Loucy (cell line): Measurements from ENCODE around the gene DOK7.

Source experiments
- H2AFZ ChIP-seq: fragments of 200-600 bp; sonication (generic); 2 replicates; pipeline ENCODE4 v1.6.0; 2016; ENCODE audit warnings: antibody characterized with exemption, mild to moderate bottlenecking, low read length, moderate library complexity
- H3F3A ChIP-seq: fragments of 200-600 bp; 2 replicates; pipeline ENCODE4 v1.6.0; 2016; ENCODE audit warnings: antibody characterized with exemption, low read depth, mild to moderate bottlenecking
- H3K27me3 ChIP-seq: fragments of 200-600 bp; sonication (generic); 2 replicates; pipeline ENCODE4 v1.6.1; 2014; ENCODE audit warnings: low read length, mild to moderate bottlenecking; ENCODE audit not compliant: insufficient read depth, poor library complexity, severe bottlenecking
- H3K36me3 ChIP-seq: fragments of 200-600 bp; sonication (generic); 2 replicates; pipeline ENCODE4 v1.6.1; 2016; ENCODE audit warnings: low read length; ENCODE audit not compliant: insufficient read depth
- H3K4me1 ChIP-seq: fragments of 200-600 bp; sonication (generic); 2 replicates; pipeline ENCODE4 v1.5.1; 2014; ENCODE audit warnings: low read length, mild to moderate bottlenecking; ENCODE audit not compliant: insufficient read depth, poor library complexity, severe bottlenecking
- H3K4me2 ChIP-seq: fragments of 200-600 bp; sonication (generic); 2 replicates; pipeline ENCODE4 v1.6.0; 2014; ENCODE audit warnings: antibody characterized with exemption, low read length, low read depth, mild to moderate bottlenecking; ENCODE audit not compliant: poor library complexity, severe bottlenecking
- H3K4me3 ChIP-seq: fragments of 200-600 bp; sonication (generic); 2 replicates; pipeline ENCODE4 v1.5.1; 2014; ENCODE audit warnings: low read length, mild to moderate bottlenecking, mixed read lengths; ENCODE audit not compliant: poor library complexity, severe bottlenecking
- H3K79me2 ChIP-seq: fragments of 200-600 bp; sonication (generic); 2 replicates; pipeline ENCODE4 v1.6.1; 2014; ENCODE audit warnings: low read length; ENCODE audit not compliant: insufficient read depth
- H3K9ac ChIP-seq: fragments of 200-600 bp; sonication (generic); 2 replicates; pipeline ENCODE4 v1.6.0; 2014; ENCODE audit warnings: mild to moderate bottlenecking, low read depth, low read length, moderate library complexity; ENCODE audit not compliant: poor library complexity, severe bottlenecking
- H3K9me2 ChIP-seq: fragments of 200-600 bp; sonication (generic); replicated peaks from 2 replicates; pipeline ENCODE4 v1.6.1; 2016; ENCODE audit warnings: low read depth, low read length, mixed read lengths
- H3K9me3 ChIP-seq: fragments of 200-600 bp; sonication (generic); 2 replicates; pipeline ENCODE4 v1.6.1; 2014; ENCODE audit warnings: mild to moderate bottlenecking, antibody characterized with exemption, low read length, low read depth; ENCODE audit not compliant: insufficient read depth
- H4K20me1 ChIP-seq: fragments of 200-600 bp; sonication (generic); 2 replicates; pipeline ENCODE4 v1.6.0; 2014; ENCODE audit warnings: antibody characterized with exemption, low read length, mild to moderate bottlenecking; ENCODE audit not compliant: insufficient read depth, poor library complexity, severe bottlenecking
- EZH2phosphoT487 ChIP-seq: fragments of 200-600 bp; IDR thresholded peaks from 2 replicates; pipeline ENCODE4 v1.6.1; 2018; ENCODE audit warnings: antibody characterized with exemption, mild to moderate bottlenecking, moderate library complexity, borderline replicate concordance
- TF ChIP-seq, protein P1 (sequence below): fragments of 200-600 bp; sonication (generic); conservative IDR thresholded peaks from 2 replicates; pipeline ENCODE4 v1.5.1; 2014; ENCODE audit warnings: mild to moderate bottlenecking, antibody characterized with exemption, low read length

Gene DOK7

DNA sequence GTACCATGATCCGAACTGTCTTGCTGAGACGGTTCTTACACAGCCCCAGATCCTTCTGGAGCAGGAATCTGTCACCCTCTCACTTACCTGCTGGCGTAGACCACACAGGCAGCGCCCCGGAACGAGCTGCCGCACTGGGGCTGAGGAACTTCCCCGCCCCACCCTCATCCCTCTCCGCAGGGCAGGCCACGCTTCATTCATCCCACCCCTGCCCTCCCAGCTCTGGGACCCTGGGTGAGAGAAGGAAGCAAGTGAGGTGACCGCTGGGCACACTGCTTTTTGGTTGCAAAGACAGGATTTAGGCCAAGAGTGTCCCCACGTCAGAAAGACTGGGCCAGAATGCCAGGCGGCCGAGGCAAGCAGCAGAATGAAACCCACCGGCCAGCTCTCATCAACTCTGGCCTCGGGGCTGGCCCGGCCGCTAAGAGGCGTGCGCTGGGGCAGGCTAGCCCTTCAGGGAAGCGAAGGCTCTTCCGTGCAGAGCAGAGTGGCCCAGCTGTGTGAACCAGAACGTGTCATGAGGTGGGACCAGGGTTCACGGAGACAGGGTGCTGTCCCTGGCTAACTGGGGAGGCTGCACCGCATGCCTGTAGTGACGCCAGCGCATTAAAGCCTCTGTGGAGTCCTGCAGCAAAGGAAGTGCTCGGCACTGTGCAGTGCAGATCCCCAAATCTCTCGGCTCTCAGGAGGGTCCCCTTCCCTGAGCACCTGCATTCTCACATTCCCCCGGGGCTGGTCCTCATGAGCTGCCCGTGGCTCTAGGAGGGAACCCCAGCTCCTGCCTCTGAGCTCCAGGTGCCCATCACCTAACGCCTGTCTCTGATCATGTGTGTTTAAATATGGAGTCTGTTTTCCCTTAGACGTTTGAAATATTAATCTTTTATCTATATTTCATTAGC, 62.7 kb downstream of the DOK7 start:
- no peak overlapping the region for H3K4me3 ChIP-seq
- peaks cover 37% of the 10 kb centered on the region for H3K4me1 ChIP-seq
- no peaks in the 10 kb centered on the region for H3F3A ChIP-seq
- H2AFZ ChIP-seq: no peak overlapping the region
- H3K9me2 ChIP-seq: no peaks in the 10 kb centered on the region
- no peaks in the 10 kb centered on the region for H3K9me3 ChIP-seq
- H3K79me2 ChIP-seq: peaks cover 65% of the 10 kb centered on the region
- TF ChIP-seq EZH2phosphoT487: no peak
- TF ChIP-seq, protein P1, sequence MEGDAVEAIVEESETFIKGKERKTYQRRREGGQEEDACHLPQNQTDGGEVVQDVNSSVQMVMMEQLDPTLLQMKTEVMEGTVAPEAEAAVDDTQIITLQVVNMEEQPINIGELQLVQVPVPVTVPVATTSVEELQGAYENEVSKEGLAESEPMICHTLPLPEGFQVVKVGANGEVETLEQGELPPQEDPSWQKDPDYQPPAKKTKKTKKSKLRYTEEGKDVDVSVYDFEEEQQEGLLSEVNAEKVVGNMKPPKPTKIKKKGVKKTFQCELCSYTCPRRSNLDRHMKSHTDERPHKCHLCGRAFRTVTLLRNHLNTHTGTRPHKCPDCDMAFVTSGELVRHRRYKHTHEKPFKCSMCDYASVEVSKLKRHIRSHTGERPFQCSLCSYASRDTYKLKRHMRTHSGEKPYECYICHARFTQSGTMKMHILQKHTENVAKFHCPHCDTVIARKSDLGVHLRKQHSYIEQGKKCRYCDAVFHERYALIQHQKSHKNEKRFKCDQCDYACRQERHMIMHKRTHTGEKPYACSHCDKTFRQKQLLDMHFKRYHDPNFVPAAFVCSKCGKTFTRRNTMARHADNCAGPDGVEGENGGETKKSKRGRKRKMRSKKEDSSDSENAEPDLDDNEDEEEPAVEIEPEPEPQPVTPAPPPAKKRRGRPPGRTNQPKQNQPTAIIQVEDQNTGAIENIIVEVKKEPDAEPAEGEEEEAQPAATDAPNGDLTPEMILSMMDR: no peak
- H3K9ac ChIP-seq: no peak overlapping the region
- H3K4me2 ChIP-seq: peak overlapping the region; percentile 93
- peaks cover 48% of the 10 kb centered on the region for H4K20me1 ChIP-seq
- H3K27me3 ChIP-seq: no peaks in the 10 kb centered on the region
- peaks cover 43% of the 10 kb centered on the region; the same call in 1 of the 2 replicates for H3K36me3 ChIP-seq

DNA sequence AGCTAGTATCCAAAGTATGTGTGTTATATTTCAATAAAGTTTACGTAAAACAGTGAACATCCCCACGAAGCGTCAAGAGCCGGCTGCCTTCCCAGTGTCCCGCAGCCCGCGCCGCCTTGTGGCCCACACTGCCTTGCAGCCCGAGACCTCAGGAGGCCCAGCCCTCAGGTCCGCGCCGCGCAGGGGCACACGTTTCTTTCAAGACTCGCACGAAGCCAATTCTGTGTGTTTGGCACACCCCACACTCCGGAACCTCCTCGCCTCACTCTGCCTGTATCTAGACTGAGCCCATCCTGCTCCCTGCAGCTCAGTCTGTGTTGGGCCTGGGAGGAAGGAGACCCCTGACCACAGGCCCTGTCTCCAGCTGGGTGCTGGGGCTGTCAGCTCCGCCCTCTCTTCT, 63.4 kb downstream of the DOK7 start:
- Histone ChIP-seq H3K9ac (peak overlapping the region; percentile 53), H3K9me2 (no peaks in the 10 kb centered on the region), H3K4me1 (peaks cover 44% of the 10 kb centered on the region), H2AFZ (no peak overlapping the region), H4K20me1 (peaks cover 55% of the 10 kb centered on the region), H3F3A (no peaks in the 10 kb centered on the region), H3K79me2 (peaks cover 72% of the 10 kb centered on the region), H3K4me3 (peak overlapping the region; percentile 55), H3K4me2 (peak overlapping the region; percentile 93), H3K36me3 (peaks cover 37% of the 10 kb centered on the region; the same call in 1 of the 2 replicates), H3K9me3 (no peaks in the 10 kb centered on the region), H3K27me3 (no peaks in the 10 kb centered on the region)
- TF ChIP-seq EZH2phosphoT487: no peak
- TF ChIP-seq, protein P1: no peak

DNA sequence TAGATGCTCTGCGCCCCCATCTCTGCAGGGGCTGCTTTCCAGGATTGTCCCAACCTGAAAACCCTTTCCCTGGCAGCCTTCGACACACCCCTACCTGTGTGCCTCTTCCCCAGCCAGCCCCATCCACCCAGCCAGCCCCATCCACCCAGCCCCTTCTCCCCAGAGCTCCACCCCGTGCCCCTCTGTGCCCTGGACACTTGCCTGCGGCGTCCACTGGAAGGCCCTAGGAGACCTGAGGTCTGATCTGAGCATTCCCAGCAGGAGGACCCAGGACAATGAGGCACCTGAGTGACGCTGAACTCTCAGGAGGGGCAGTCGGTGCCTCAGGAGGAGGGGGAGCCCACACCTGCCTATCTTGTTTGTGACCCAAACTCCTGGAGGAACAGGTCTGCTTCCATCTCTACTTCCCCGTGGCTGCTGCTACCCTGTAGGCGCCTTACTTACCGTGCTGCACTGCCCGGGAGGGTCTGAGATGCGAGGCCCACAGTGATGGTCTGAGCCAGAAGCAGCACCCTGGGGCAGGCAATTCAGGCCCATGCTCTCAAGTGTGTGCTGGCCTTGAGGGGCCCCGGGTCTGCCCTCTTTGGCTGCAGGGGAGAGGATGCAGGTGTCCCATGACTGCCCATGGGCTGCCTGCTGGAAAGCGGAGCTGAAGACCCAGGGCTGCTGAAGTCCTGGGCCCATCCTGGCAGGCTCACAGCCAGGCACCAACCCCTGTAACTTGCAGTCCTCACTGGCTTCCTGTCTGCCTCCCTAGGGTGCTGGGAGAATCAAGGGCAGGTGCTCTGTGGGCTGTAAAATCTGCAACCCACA, 64.2 kb downstream of the DOK7 start:
- Histone ChIP-seq H3K9me3 (no peaks in the 10 kb centered on the region), H3K27me3 (no peaks in the 10 kb centered on the region), H3K4me1 (peaks cover 47% of the 10 kb centered on the region), H3K4me2 (peak overlapping the region; percentile 93), H3K9me2 (no peaks in the 10 kb centered on the region), H2AFZ (no peak overlapping the region), H3K36me3 (peaks cover 30% of the 10 kb centered on the region; the same call in 1 of the 2 replicates), H3K9ac (peak overlapping the region; percentile 53), H4K20me1 (peaks cover 58% of the 10 kb centered on the region), H3K4me3 (peak overlapping the region; percentile 55), H3K79me2 (peaks cover 79% of the 10 kb centered on the region), H3F3A (no peaks in the 10 kb centered on the region)
- TF ChIP-seq EZH2phosphoT487: no peak
- TF ChIP-seq, protein P1: no peak
